Mesothelial cell of epicardium (in vitro differentiated cells): ENCODE data around the gene TAS2R46. TPM values are rescaled to one million over a fixed set of nuclear protein-coding genes. Genes with fewer than 3 reads are reported as not detected.

Source experiments
- DNase-seq, 2 experiments: peaks; one replicate each; pipeline ENCODE4 v3.0.0; 2021; ENCODE audit warnings: low spot score in 2 of 2; ENCODE audit not compliant: unreplicated experiment in 2 of 2
- H3K27ac Mint-ChIP-seq: 2 replicates; pipeline ENCODE4 v1.8.0; 2021; ENCODE audit warnings: mixed read lengths
- H3K27me3 Mint-ChIP-seq: 2 replicates; pipeline ENCODE4 v1.8.0; 2021; ENCODE audit warnings: low read depth, mixed read lengths
- H3K36me3 Mint-ChIP-seq: 2 replicates; pipeline ENCODE4 v1.8.0; 2021; ENCODE audit warnings: mixed read lengths
- H3K4me1 Mint-ChIP-seq: 2 replicates; pipeline ENCODE4 v1.8.0; 2021; ENCODE audit warnings: mixed read lengths
- H3K4me3 Mint-ChIP-seq: 2 replicates; pipeline ENCODE4 v1.8.0; 2021; ENCODE audit warnings: mild to moderate bottlenecking, moderate library complexity, mixed read lengths
- H3K9me3 Mint-ChIP-seq: 2 replicates; pipeline ENCODE4 v1.8.0; 2021; ENCODE audit warnings: mixed read lengths
- CTCF ChIP-seq: fragments of 200-600 bp; sonication (generic); IDR thresholded peaks from one replicate; pipeline ENCODE4 v1.5.0; 2021; ENCODE audit warnings: antibody characterized with exemption; ENCODE audit not compliant: unreplicated experiment
- total RNA-seq: library from RNA; stranded (reverse); gene quantifications from 3 replicates; pipeline ENCODE4 v1.2.1, GENCODE V29; 2021

TAS2R46 gene
- total RNA-seq, 1 donor from 2014 or later, result 3.9 TPM

GRCh38 chr12:11026118-11026517, 36.0 kb downstream of the TAS2R46 start:
- H3K9me3 Mint-ChIP-seq, result peaks cover 16% of the 10 kb centered on the region
- DNase-seq, result no peak
- TF ChIP-seq CTCF, result no peak
- no peaks in the 10 kb centered on the region for H3K4me1 Mint-ChIP-seq
- no peaks in the 10 kb centered on the region for H3K27me3 Mint-ChIP-seq
- no peak overlapping the region for H3K27ac Mint-ChIP-seq
- H3K4me3 Mint-ChIP-seq, result no peak overlapping the region
- H3K36me3 Mint-ChIP-seq, result peaks cover 38% of the 10 kb centered on the region

- Mint-ChIP-seq H3K9me3 (peaks cover 16% of the 10 kb centered on the region), H3K4me1 (no peaks in the 10 kb centered on the region), H3K27me3 (no peaks in the 10 kb centered on the region), H3K36me3 (peaks cover 31% of the 10 kb centered on the region), H3K27ac (no peak overlapping the region), H3K4me3 (no peak overlapping the region)
- DNase-seq, result no peak
- no peak for TF ChIP-seq CTCF
These were observed 38.7 kb downstream of the TAS2R46 start for GRCh38 chr12:11023387-11023786.

GRCh38 chr12:11022520-11022919, 39.6 kb downstream of the TAS2R46 start, which contains the start of gene TAS2R19:
Gene TAS2R19 (minus strand): TSS chr12:11022620. CDS start chr12:11022571, 49 bp downstream.
- H3K36me3 Mint-ChIP-seq, result peaks cover 27% of the 10 kb centered on the region
- DNase-seq, result no peak
- H3K27ac Mint-ChIP-seq, result no peak within 1 kb of the TSS
- H3K4me3 Mint-ChIP-seq, result no peak within 1 kb of the TSS
- no peaks in the 10 kb centered on the region for H3K4me1 Mint-ChIP-seq
- H3K9me3 Mint-ChIP-seq, result peaks cover 16% of the 10 kb centered on the region
- no peak for TF ChIP-seq CTCF
- H3K27me3 Mint-ChIP-seq, result no peaks in the 10 kb centered on the region

- no peak overlapping the region for H3K4me3 Mint-ChIP-seq
- no peak overlapping the region for H3K27ac Mint-ChIP-seq
- no peak for DNase-seq
- peaks cover 7% of the 10 kb centered on the region for H3K36me3 Mint-ChIP-seq
- TF ChIP-seq CTCF, result no peak
- H3K27me3 Mint-ChIP-seq, result no peaks in the 10 kb centered on the region
- H3K9me3 Mint-ChIP-seq, result no peaks in the 10 kb centered on the region
- no peaks in the 10 kb centered on the region for H3K4me1 Mint-ChIP-seq
These were observed 45.2 kb downstream of the TAS2R46 start for GRCh38 chr12:11016937-11017336.

- H3K4me3 Mint-ChIP-seq, result no peak overlapping the region
- H3K36me3 Mint-ChIP-seq, result peaks cover 7% of the 10 kb centered on the region
- TF ChIP-seq CTCF, result no peak
- no peak overlapping the region for H3K27ac Mint-ChIP-seq
- H3K27me3 Mint-ChIP-seq, result no peaks in the 10 kb centered on the region
- no peaks in the 10 kb centered on the region for H3K4me1 Mint-ChIP-seq
- DNase-seq, result no peak
- H3K9me3 Mint-ChIP-seq, result no peaks in the 10 kb centered on the region
These were observed 46.2 kb downstream of the TAS2R46 start for GRCh38 chr12:11015775-11016430.
